Activated CD4-positive, CD25-positive, alpha-beta regulatory T cell (primary cell): ENCODE measurements around the gene LSAMP.
"Not testable (repeated sequence)": the region's sequence is repeated elsewhere in the genome, so short reads cannot be mapped to it uniquely, and the experiment has no call there.

ENCODE experiments used
- DNase-seq, 4 experiments: peaks; one replicate each; lab custom pipeline; 2025; lab: John Stamatoyannopoulos, UW

Gene LSAMP

DNA sequence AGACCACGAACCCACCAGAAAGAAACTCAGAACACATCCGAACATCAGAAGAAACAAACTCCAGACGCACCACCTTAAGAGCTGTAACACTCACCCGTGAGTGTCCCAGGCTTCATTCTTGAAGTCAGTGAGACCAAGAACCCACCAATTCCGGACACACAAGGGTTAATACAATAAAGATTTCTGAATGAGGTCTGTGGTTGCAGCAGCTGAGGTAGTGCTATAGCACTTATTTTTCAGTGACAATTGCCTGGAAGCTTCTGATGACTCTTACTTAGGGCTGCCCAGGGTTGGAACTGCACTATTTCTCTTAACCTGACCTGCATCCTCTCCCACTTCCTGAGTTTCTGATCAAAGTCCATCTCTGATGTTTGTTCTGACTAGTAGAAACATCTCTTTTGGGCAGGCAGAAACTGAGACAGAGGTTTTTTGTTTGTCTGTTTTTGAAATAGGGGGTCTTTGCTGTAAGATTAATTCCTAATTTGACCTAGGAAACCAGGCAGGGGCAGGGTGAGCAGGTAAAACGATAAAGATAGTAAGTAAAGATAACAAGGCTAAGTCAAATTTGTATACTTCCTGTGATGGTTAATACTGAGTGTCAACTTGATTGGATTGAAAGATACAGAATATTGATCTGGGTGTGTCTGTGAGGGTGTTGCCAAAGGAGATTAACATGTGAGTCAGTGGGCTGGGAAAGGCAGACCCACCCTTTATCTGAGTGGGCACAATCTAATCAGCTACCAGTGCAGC, 652.9 kb downstream of the LSAMP start:
- peak in 1 of 4 experiments; percentile 2 for DNase-seq

- DNase-seq, result not testable (repeated sequence)
These were observed 653.8 kb downstream of the LSAMP start for GRCh38 chr3:115791271-115792153.

GRCh38 chr3:115790759-115791158, 654.5 kb downstream of the LSAMP start:
- peak in 3 of 4 experiments; percentile 2 to 4 (median 3) for DNase-seq

- DNase-seq, result no peak
These were observed 655.8 kb downstream of the LSAMP start for GRCh38 chr3:115789481-115789880.

- DNase-seq, result no peak
These were observed 656.3 kb downstream of the LSAMP start for GRCh38 chr3:115788921-115789470.

DNA sequence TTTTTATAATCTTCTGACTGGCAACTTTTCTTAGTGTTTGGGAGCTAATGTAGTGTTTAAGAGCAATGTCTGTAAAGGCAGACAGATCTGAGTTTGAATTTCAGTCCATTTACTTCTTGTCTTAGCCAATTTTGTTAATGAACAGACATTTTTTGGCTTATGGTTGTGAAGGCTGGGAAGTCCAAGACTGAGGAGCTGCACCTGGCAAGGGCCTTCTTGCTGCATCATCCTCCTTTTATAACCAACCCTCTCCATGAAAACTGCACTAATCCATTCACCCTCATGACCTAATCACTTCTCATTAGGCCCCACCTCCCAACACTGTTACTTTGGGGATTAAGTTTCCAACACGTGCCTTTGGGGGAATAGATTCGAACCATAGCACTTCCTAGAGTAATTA, 657.5 kb downstream of the LSAMP start:
- no peak for DNase-seq

- DNase-seq, result no peak
These were observed 659.5 kb downstream of the LSAMP start for GRCh38 chr3:115785782-115786181.

- DNase-seq, result no peak
These were observed 660.3 kb downstream of the LSAMP start for GRCh38 chr3:115784739-115785536.

GRCh38 chr3:115783938-115784738, 661.1 kb downstream of the LSAMP start:
- peak; percentile 70 to 84 (median 76) for DNase-seq

GRCh38 chr3:115783426-115783825, 661.9 kb downstream of the LSAMP start:
- not testable (repeated sequence) for DNase-seq

DNA sequence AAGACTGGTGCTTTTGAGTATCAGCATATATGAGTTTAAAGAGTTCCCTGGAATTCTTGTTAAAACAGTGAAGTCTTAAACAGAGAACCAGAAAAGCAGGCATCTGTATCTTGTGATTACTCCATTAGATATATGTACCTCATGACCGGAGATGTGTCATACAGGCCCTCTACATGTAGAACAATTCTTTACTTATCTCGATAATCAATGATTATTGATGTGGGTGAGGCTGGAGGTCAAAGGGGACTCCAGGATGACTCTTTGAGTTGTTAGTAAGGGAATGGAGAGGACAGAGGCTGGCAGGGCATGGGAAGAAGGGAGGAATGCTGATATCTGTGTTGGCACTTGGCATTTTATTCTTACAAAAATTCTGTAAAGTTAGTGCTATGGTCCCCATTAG, 666.3 kb downstream of the LSAMP start:
- no peak for DNase-seq

DNA sequence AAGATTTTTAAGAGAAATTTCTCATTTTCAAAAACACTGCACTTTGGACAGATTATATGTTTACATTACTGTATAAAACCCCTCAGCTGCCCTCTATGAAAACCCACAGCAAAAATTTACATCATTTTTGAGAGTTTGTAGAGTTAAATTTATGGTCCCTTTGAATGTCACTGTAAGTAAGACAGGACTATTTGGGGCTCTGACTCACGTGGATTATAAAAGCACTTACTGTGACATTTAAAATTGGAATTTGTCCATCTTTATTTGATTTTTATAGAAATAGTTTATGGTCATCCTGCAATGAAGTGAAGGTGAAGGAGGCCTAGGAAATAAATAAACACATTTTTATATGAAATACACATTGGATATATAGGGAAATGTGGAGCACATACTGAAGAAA, 672.3 kb downstream of the LSAMP start:
- DNase-seq, result no peak

- DNase-seq, result no peak
These were observed 676.6 kb downstream of the LSAMP start for GRCh38 chr3:115768661-115769060.

GRCh38 chr3:115766587-115767482, 678.5 kb downstream of the LSAMP start:
- no peak for DNase-seq

- no peak for DNase-seq
These were observed 683.4 kb downstream of the LSAMP start for GRCh38 chr3:115761927-115762305.

DNA sequence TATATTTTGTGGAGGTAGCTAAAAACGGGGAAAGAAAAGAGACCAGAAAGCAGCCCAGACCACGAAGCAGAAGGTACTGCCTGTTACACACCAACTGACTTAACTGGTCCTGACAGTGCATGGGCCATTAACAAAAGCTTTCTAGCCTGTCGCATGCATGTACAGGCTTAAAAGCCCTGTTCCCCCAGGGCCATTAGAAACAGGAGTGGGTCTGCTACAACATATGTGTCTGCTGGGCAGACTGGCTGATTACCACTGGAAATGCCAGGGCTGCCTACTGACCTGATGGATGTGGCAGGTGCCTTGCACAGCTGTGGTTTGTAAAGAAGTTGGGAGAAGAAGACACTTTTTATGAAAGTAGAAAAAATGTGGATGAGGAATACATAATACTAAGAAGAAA, 684.6 kb downstream of the LSAMP start:
- no peak for DNase-seq

- no peak for DNase-seq
These were observed 687.1 kb downstream of the LSAMP start for GRCh38 chr3:115758076-115758763.

DNA sequence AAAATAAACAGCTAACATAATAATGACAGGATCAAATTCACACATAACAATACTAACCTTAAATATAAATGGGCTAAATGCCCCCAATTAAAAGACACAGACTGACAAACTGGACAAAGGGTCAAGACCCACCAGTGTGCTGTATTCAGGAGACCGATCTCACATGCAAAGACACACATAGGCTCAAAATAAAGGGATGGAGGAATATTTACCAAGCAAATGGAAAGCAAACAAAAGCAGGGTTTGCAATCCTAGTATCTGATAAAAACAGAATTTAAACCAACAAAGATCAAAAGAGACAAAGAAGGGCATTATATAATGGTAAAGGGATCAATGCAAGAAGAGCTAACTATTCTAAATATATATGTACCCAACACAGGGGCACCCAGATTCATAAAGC, 692.3 kb downstream of the LSAMP start:
- DNase-seq, result not testable (repeated sequence)
